Omental fat pad (tissue), 4 donors: ENCODE measurements around the gene CRAT. TPM values are rescaled to one million over a fixed set of nuclear protein-coding genes. Genes with fewer than 3 reads are reported as not detected.
"Not testable (repeated sequence)": the region's sequence is repeated elsewhere in the genome, so short reads cannot be mapped to it uniquely, and the experiment has no call there.

Source experiments
- ATAC-seq: fragments of 150-250 bp; one replicate; pipeline ENCODE4 v1.9.1; 2016; ENCODE audit warnings: mild to moderate bottlenecking, moderate library complexity; ENCODE audit not compliant: low FRiP score
- DNase-seq: peaks from one replicate; pipeline ENCODE4 v3.0.0-alpha.2; 2019; ENCODE audit warnings: low spot score
- CTCF ChIP-seq, 3 donors: fragments of 450-650 bp; IDR thresholded peaks; one replicate each; pipeline ENCODE4 v1.5.1; 2016 to 2017; ENCODE audit warnings: antibody characterized with exemption in 3 of 3, mild to moderate bottlenecking in 3 of 3, moderate library complexity in 2 of 3
- total RNA-seq, 4 donors: library from RNA; depleted of rRNA; stranded (reverse); fragments of >200 nt; gene quantifications; one replicate each; pipeline ENCODE4 v1.1.0, GENCODE V29; 2016

The CRAT gene
- total RNA-seq, 4 donors from 2014 or later: 47.3 to 107 (median 59.5) TPM

DNA sequence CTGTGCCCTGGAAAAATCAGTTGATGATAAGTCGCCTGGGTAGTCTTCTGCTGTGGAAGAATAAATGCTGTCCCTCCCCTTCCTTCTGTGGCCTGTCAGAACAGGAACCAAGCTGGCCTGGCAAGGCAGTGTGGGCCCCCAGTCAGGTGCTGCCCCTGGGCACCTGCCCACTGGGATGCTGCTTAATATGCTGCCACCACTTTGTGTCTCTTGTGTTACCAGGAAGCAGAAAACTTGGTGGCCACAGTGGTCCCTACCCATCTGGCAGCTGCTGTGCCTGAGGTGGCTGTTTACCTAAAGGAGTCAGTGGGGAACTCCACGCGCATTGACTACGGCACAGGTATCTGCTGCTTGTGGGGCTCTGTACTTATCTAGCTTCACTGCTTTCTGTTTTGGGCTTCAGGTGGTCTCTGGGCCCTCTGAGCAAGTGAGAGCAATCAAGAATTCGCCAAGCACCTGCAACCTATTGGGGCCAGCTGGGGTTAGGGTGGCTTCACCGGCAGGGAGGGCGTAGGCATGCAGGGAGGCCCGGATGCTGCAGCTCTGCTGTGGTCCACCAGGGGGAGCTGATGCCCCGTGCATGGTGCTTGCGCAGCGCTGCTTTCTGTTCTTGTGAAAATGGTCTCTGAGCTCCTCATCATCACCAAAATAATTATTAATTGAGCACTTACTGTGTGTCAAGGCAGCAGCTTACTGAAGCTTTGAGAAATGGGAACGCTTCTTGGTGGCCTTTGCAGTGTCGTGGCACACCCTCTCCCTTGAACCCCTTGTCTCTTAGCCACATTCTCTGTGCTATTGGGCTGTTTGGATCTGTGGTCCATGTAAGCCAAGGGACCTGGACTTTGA, 20.9 kb upstream of the CRAT start:
- DNase-seq (peak; percentile 69), ATAC-seq (peak; percentile 83)
- peak in 2 of 3 donors; percentile 58 to 98 for TF ChIP-seq CTCF (IDR thresholded peaks at IDR 0.05)

- no peak for TF ChIP-seq CTCF (IDR thresholded peaks at IDR 0.05)
- no peak for DNase-seq
- ATAC-seq: no peak
Observed at GRCh38 chr9:129130791-129131190, 20.2 kb upstream of the CRAT start.

DNA sequence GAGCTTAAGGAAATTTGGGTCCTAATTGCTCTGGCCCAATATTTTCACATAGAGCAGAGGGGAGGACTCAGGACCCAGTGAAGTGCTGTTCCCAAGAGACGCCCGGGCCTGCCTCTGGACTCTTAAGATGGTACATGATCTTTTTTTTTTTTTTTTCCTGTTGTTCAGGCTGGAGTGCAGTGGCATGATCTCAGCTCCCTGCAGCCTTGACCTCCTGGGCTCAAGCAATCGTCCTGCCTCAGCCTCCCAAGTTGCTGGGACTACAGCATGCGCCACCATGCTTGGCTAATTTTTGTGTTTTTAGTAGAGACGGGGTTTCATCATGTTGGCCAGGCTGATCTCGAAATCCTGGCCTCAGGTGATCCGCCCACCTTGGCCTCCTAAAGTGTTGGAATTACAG, 19.7 kb upstream of the CRAT start:
- not testable (repeated sequence) for ATAC-seq, DNase-seq

DNA sequence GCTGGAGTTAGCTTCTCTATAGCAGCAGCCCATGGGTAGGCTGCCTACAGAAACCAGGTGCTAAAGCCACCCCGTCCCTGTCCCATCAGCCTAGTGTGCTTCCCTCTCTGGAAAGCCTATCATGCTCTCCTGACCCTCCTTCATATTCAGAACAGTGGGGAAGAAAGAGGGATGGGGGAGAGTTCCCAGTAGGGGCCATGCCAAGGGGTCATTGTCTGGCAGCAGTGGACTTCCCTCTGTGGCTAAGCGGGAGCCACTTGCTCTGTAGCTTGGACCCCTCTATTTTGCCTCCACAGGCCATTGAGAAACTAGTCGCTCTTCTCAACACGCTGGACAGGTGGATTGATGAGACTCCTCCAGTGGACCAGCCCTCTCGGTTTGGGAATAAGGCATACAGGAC, 18.1 kb upstream of the CRAT start:
- DNase-seq: no peak
- no peak for ATAC-seq
- TF ChIP-seq CTCF (IDR thresholded peaks at IDR 0.05): no peak

DNA sequence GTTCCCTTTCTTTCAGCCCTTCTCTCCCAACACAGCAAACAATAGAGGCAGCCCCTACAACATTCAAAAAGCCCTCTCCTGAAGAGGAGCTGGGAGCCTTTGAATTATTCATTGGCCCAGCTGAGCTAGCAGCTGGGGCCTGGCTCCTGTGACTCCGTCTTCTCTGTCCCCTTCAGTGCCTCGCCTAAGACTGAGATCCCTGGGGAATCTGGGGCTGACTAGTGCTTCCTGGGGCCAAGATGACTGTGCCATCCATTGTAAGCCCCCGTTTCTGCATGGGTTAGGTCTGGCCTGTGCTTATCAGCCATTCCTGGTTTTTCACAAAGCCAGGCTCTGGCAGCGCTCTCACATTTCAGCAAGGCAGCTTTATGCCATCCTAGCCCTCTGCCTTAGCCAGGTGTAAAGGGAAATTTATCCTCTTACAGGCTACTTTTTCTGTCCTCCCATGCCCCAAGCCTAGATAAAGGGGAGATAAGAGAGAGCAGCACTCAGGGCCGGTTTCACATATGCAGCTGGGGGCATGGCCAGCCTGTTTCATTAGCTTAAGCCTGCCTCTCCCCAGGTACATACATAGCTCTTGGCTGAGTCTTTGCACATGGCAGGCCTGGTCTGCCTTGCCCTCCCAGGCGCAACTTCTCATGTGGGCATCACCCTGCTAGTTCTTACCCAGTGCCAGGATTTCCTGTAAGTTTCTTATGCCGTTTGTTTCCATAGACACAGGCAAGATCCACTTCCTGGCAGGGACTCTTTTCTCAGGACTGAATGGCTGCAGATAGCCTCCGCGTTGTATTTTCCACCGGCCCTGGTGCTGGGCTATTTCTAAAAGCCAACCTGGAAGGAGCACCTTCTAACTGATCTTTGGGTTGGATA, 16.4 kb upstream of the CRAT start:
- TF ChIP-seq CTCF (IDR thresholded peaks at IDR 0.05): no peak
- DNase-seq (no peak), ATAC-seq (no peak)

DNA sequence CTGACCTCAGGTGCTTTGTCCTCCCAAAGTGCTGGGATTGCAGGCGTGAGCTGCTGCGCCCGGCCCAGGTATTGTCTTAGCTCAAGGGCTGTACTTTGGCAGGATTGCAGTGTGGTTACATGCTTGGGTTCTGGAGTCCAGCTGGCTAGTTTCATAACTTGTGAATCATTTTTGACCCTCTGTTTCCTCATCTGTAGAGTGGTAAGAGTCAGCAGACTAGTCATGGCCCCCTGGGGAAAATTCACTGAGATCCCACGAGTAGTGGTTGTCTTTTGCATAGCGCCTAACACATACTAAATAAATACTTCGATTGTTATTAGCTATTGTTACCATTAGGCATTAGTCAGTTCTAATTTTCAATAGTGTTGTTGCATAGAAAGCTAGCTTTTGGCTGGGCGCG, 14.9 kb upstream of the CRAT start:
- no peak for TF ChIP-seq CTCF (IDR thresholded peaks at IDR 0.05)
- no peak for ATAC-seq
- DNase-seq: no peak

DNA sequence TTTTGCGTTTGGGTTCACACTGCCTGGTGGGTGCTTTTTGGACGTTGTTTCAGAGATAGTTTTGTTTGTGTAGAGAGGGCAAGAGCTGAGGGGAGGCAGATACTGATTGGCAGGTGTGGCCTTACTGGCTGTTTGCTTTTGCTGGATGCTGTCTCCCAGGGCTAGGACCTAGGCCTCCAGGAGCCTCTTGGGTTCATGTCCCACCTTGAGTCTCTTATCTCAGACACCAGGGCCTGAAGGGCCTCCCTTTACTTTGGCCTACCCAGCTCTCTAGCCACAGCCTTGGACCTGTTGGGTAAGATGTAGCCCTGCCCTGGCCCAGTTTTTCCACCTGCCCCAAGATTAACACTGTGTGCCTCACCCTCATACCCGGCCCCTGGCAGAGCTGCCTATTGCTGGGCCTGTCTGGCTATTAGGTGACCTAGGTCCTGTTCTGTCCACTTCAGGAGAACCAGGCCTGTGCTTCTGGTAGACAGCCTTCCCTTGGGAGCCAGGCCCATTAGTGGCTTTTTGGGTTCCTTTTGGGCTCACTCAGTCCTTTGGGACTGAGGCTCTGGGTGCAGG, 14.0 kb upstream of the CRAT start:
- DNase-seq: no peak
- ATAC-seq: no peak
- no peak for TF ChIP-seq CTCF (IDR thresholded peaks at IDR 0.05)

- DNase-seq, ATAC-seq: not testable (repeated sequence)
Observed at GRCh38 chr9:129122976-129123375, 12.4 kb upstream of the CRAT start.
